Loucy (cell line): Measurements from ENCODE around the gene NDUFAF4.

Experiments used
- H2AFZ ChIP-seq: fragments of 200-600 bp; sonication (generic); 2 replicates; pipeline ENCODE4 v1.6.0; 2016; ENCODE audit warnings: antibody characterized with exemption, mild to moderate bottlenecking, low read length, moderate library complexity
- H3F3A ChIP-seq: fragments of 200-600 bp; 2 replicates; pipeline ENCODE4 v1.6.0; 2016; ENCODE audit warnings: antibody characterized with exemption, low read depth, mild to moderate bottlenecking
- H3K27me3 ChIP-seq: fragments of 200-600 bp; sonication (generic); 2 replicates; pipeline ENCODE4 v1.6.1; 2014; ENCODE audit warnings: low read length, mild to moderate bottlenecking; ENCODE audit not compliant: insufficient read depth, poor library complexity, severe bottlenecking
- H3K36me3 ChIP-seq: fragments of 200-600 bp; sonication (generic); 2 replicates; pipeline ENCODE4 v1.6.1; 2016; ENCODE audit warnings: low read length; ENCODE audit not compliant: insufficient read depth
- H3K4me1 ChIP-seq: fragments of 200-600 bp; sonication (generic); 2 replicates; pipeline ENCODE4 v1.5.1; 2014; ENCODE audit warnings: low read length, mild to moderate bottlenecking; ENCODE audit not compliant: insufficient read depth, poor library complexity, severe bottlenecking
- H3K4me2 ChIP-seq: fragments of 200-600 bp; sonication (generic); 2 replicates; pipeline ENCODE4 v1.6.0; 2014; ENCODE audit warnings: antibody characterized with exemption, low read length, low read depth, mild to moderate bottlenecking; ENCODE audit not compliant: poor library complexity, severe bottlenecking
- H3K4me3 ChIP-seq: fragments of 200-600 bp; sonication (generic); 2 replicates; pipeline ENCODE4 v1.5.1; 2014; ENCODE audit warnings: low read length, mild to moderate bottlenecking, mixed read lengths; ENCODE audit not compliant: poor library complexity, severe bottlenecking
- H3K79me2 ChIP-seq: fragments of 200-600 bp; sonication (generic); 2 replicates; pipeline ENCODE4 v1.6.1; 2014; ENCODE audit warnings: low read length; ENCODE audit not compliant: insufficient read depth
- H3K9ac ChIP-seq: fragments of 200-600 bp; sonication (generic); 2 replicates; pipeline ENCODE4 v1.6.0; 2014; ENCODE audit warnings: mild to moderate bottlenecking, low read depth, low read length, moderate library complexity; ENCODE audit not compliant: poor library complexity, severe bottlenecking
- H3K9me2 ChIP-seq: fragments of 200-600 bp; sonication (generic); replicated peaks from 2 replicates; pipeline ENCODE4 v1.6.1; 2016; ENCODE audit warnings: low read depth, low read length, mixed read lengths
- H3K9me3 ChIP-seq: fragments of 200-600 bp; sonication (generic); 2 replicates; pipeline ENCODE4 v1.6.1; 2014; ENCODE audit warnings: mild to moderate bottlenecking, antibody characterized with exemption, low read length, low read depth; ENCODE audit not compliant: insufficient read depth
- H4K20me1 ChIP-seq: fragments of 200-600 bp; sonication (generic); 2 replicates; pipeline ENCODE4 v1.6.0; 2014; ENCODE audit warnings: antibody characterized with exemption, low read length, mild to moderate bottlenecking; ENCODE audit not compliant: insufficient read depth, poor library complexity, severe bottlenecking
- CTCF ChIP-seq: fragments of 200-600 bp; sonication (generic); conservative IDR thresholded peaks from 2 replicates; pipeline ENCODE4 v1.5.1; 2014; ENCODE audit warnings: mild to moderate bottlenecking, antibody characterized with exemption, low read length
- EZH2phosphoT487 ChIP-seq: fragments of 200-600 bp; IDR thresholded peaks from 2 replicates; pipeline ENCODE4 v1.6.1; 2018; ENCODE audit warnings: antibody characterized with exemption, mild to moderate bottlenecking, moderate library complexity, borderline replicate concordance

Gene NDUFAF4

GRCh38 chr6:96852605-96853004 lies 45.1 kb downstream of the NDUFAF4 start:
- Histone ChIP-seq H3K4me3 (no peak overlapping the region), H3K4me1 (no peaks in the 10 kb centered on the region), H3K9ac (no peak overlapping the region), H3K27me3 (no peaks in the 10 kb centered on the region), H4K20me1 (no peaks in the 10 kb centered on the region), H3K4me2 (no peak overlapping the region), H3K9me3 (no peaks in the 10 kb centered on the region), H3F3A (no peaks in the 10 kb centered on the region), H3K9me2 (no peaks in the 10 kb centered on the region), H3K36me3 (no peaks in the 10 kb centered on the region), H2AFZ (no peak overlapping the region), H3K79me2 (no peaks in the 10 kb centered on the region)
- TF ChIP-seq EZH2phosphoT487 (no peak), CTCF (no peak)

GRCh38 chr6:96851858-96852257 lies 45.8 kb downstream of the NDUFAF4 start:
- Histone ChIP-seq H2AFZ (no peak overlapping the region), H3F3A (no peaks in the 10 kb centered on the region), H3K27me3 (no peaks in the 10 kb centered on the region), H3K4me3 (no peak overlapping the region), H3K4me2 (no peak overlapping the region), H4K20me1 (no peaks in the 10 kb centered on the region), H3K9me2 (no peaks in the 10 kb centered on the region), H3K4me1 (no peaks in the 10 kb centered on the region), H3K36me3 (no peaks in the 10 kb centered on the region), H3K79me2 (no peaks in the 10 kb centered on the region), H3K9ac (no peak overlapping the region), H3K9me3 (no peaks in the 10 kb centered on the region)
- TF ChIP-seq EZH2phosphoT487 (no peak), CTCF (no peak)

- Histone ChIP-seq H3K27me3 (no peaks in the 10 kb centered on the region), H3K4me2 (no peak overlapping the region), H3K4me3 (no peak overlapping the region), H3F3A (no peaks in the 10 kb centered on the region), H3K36me3 (no peaks in the 10 kb centered on the region), H3K9me2 (no peaks in the 10 kb centered on the region), H2AFZ (no peak overlapping the region), H4K20me1 (no peaks in the 10 kb centered on the region), H3K79me2 (no peaks in the 10 kb centered on the region), H3K9me3 (no peaks in the 10 kb centered on the region), H3K9ac (no peak overlapping the region), H3K4me1 (no peaks in the 10 kb centered on the region)
- TF ChIP-seq EZH2phosphoT487 (no peak), CTCF (no peak)
Measured at GRCh38 chr6:96849615-96850014, 48.1 kb downstream of the NDUFAF4 start.
